GM12878 (cell line): ENCODE data around the gene PRKAB2. TPM values are rescaled to one million over a fixed set of nuclear protein-coding genes. Genes with fewer than 3 reads are reported as not detected.

Source experiments
- ATAC-seq: fragments of 200-7000 bp; cut with Tn5 transposase; 3 replicates; pipeline ENCODE4 v1.9.1; 2020; ENCODE audit warnings: mild to moderate bottlenecking, moderate library complexity
- BruUV-seq: library from RNA; stranded (reverse); fragments of 400-500 nt; replicated peaks from 2 replicates; lab custom pipeline; 2021; lab: Mats Ljungman, UMichigan
- CTCF ChIA-PET: fragments of 300-600 bp; sonication (Branson Sonifier 250); formaldehyde crosslinking; extraction: SDS; loops from one replicate; lab custom pipeline; 2021; ENCODE audit warnings: inconsistent platforms; lab: Yijun Ruan, JAX
- POLR2A ChIA-PET: fragments of 350-600 bp; formaldehyde crosslinking; extraction: SDS; loops from one replicate; lab custom pipeline; 2021; ENCODE audit warnings: inconsistent platforms; lab: Charles Lee
- RAD21 ChIA-PET: fragments of 300-600 bp; sonication (Branson Sonifier 250); formaldehyde crosslinking; loops from one replicate; lab custom pipeline; 2023; ENCODE audit warnings: antibody characterized with exemption; ENCODE audit not compliant: unreplicated experiment; lab: Charles Lee
- SMC1A ChIA-PET: fragments of 300-600 bp; sonication (Branson Sonifier 250); formaldehyde crosslinking; loops from one replicate; lab custom pipeline; 2023; ENCODE audit not compliant: unreplicated experiment, uncharacterized antibody; lab: Charles Lee
- DNase-seq: peaks from one replicate; pipeline ENCODE4 v3.0.0-alpha.2; 2011; ENCODE audit warnings: low read depth, low spot score
- FAIRE-seq: peaks from 3 replicates; lab custom pipeline; 2011; peaks lifted over from hg19 to GRCh38; lab: Jason Lieb, UNC
- H2AFZ ChIP-seq: 2 replicates; pipeline ENCODE4 v1.6.0; 2011; ENCODE audit warnings: low read depth, low read length, control low read depth; ENCODE audit not compliant: control insufficient read depth
- H3K27ac ChIP-seq: 2 replicates; pipeline ENCODE4 v1.5.1; 2011; ENCODE audit warnings: control low read depth; ENCODE audit not compliant: control insufficient read depth, insufficient read depth
- H3K27me3 ChIP-seq, 2 experiments: replicated peaks in 1 of 2; 2 replicates each; pipeline versions ENCODE4 v1.6.0 to v1.6.1; 2011; ENCODE audit warnings: low read length in 1 of 2; ENCODE audit not compliant: control insufficient read depth in 2 of 2, insufficient read depth in 2 of 2
- H3K36me3 ChIP-seq, 2 experiments: 2 replicates each; pipeline ENCODE4 v1.5.1; 2011; ENCODE audit warnings: low read length in 1 of 2; ENCODE audit not compliant: control insufficient read depth in 2 of 2, insufficient read depth in 2 of 2
- H3K4me1 ChIP-seq: 2 replicates; pipeline ENCODE4 v1.6.1; 2011; ENCODE audit warnings: mild to moderate bottlenecking, low read length, moderate library complexity, mixed read lengths; ENCODE audit not compliant: control insufficient read depth, insufficient read depth
- H3K4me2 ChIP-seq: 2 replicates; pipeline ENCODE4 v1.6.0; 2011; ENCODE audit warnings: control low read depth; ENCODE audit not compliant: control insufficient read depth, insufficient read depth
- H3K4me3 ChIP-seq: fragments of 200-600 bp; sonication (generic); 2 replicates; pipeline ENCODE4 v1.5.1; 2016
- H3K79me2 ChIP-seq: 2 replicates; pipeline ENCODE4 v1.6.0; 2011; ENCODE audit warnings: low read length; ENCODE audit not compliant: control insufficient read depth, insufficient read depth
- H3K9ac ChIP-seq: 2 replicates; pipeline ENCODE4 v1.8.0; 2011; ENCODE audit warnings: low read length, control low read depth, mixed read lengths; ENCODE audit not compliant: control insufficient read depth, insufficient read depth
- H3K9me3 ChIP-seq: replicated peaks from 3 replicates; pipeline ENCODE4 v1.5.1; 2011; ENCODE audit warnings: mild to moderate bottlenecking, low read length; ENCODE audit not compliant: control insufficient read depth, insufficient read depth
- H4K20me1 ChIP-seq: 2 replicates; pipeline ENCODE4 v1.6.0; 2011; ENCODE audit not compliant: control insufficient read depth, insufficient read depth
- ATF7 ChIP-seq: fragments of 450-650 bp; IDR thresholded peaks from 2 replicates; pipeline ENCODE4 v1.6.1; 2016; ENCODE audit warnings: low read depth, mild to moderate bottlenecking
- CREM ChIP-seq: IDR thresholded peaks from 2 replicates; pipeline ENCODE4 v1.6.1; 2014; ENCODE audit warnings: antibody characterized with exemption, low read depth
- E2F4 ChIP-seq: IDR thresholded peaks from 2 replicates; pipeline ENCODE4 v1.6.1; 2012; ENCODE audit warnings: low read depth, low read length, improper control_type of control experiment
- ELK1 ChIP-seq: IDR thresholded peaks from 2 replicates; pipeline ENCODE4 v1.6.1; 2012; ENCODE audit warnings: low read depth, low read length, improper control_type of control experiment
- KAT2A ChIP-seq: conservative IDR thresholded peaks from 2 replicates; pipeline ENCODE4 v1.6.1; 2011; ENCODE audit warnings: low read depth, low read length; ENCODE audit not compliant: control insufficient read depth
- LARP7 ChIP-seq: fragments of 450-650 bp; IDR thresholded peaks from 2 replicates; pipeline ENCODE4 v1.6.1; 2017; ENCODE audit warnings: mild to moderate bottlenecking
- MTA3 ChIP-seq: IDR thresholded peaks from 2 replicates; pipeline ENCODE4 v1.6.1; 2012; ENCODE audit warnings: low read length, inconsistent platforms, borderline replicate concordance
- PBX3 ChIP-seq: IDR thresholded peaks from 2 replicates; pipeline ENCODE4 v1.6.1; 2011; ENCODE audit warnings: mild to moderate bottlenecking, low read depth, low read length, moderate library complexity; ENCODE audit not compliant: insufficient replicate concordance
- PML ChIP-seq: IDR thresholded peaks from 2 replicates; pipeline ENCODE4 v1.6.1; 2012; ENCODE audit warnings: low read length, inconsistent platforms
- ZNF217 ChIP-seq: fragments of 450-650 bp; IDR thresholded peaks from 2 replicates; pipeline ENCODE4 v1.6.1; 2017; ENCODE audit warnings: antibody characterized with exemption, mild to moderate bottlenecking
- ZNF274 ChIP-seq: IDR thresholded peaks from one replicate; pipeline ENCODE4 v1.8.0; 2011; ENCODE audit not compliant: insufficient read length, insufficient read depth
- WGBS: methylation state at CpG from one replicate; pipeline ENCODE4 v1.1.6; 2016; ENCODE audit warnings: low lambda C conversion rate; ENCODE audit not compliant: insufficient replicate concordance, insufficient coverage; ENCODE audit errors: missing lambda C conversion rate; 5-methylcytosine and 5-hydroxymethylcytosine counted together
- in situ Hi-C: fragments of 300-500 bp; cut with MboI; formaldehyde crosslinking; loops from 9 replicates; pipeline ENCODE4 v1.14.3; 2018; ENCODE audit warnings: mixed read lengths
- intact Hi-C: fragments of 100-400 bp; cut with micrococcal nuclease; formaldehyde crosslinking; loops from one replicate; pipeline ENCODE4 v1.14.2; 2022; ENCODE audit not compliant: unreplicated experiment
- polyA plus RNA-seq, 11 experiments: library from polyadenylated mRNA; depleted of rRNA in 4 of 11; unstranded in 6 of 11; stranded (reverse) in 5 of 11; fragments of >200 nt; fragmentation: Nextera tagmentation in 4 of 11; fragmentation: Illumina TruSeq in 1 of 11; extraction: Ambion mirVana in 4 of 11; extraction: Trizol in 1 of 11; gene quantifications; 1 replicate in 1 of 11; 2 replicates in 10 of 11; pipeline versions ENCODE4 v1.2.1 to v1.2.3, GENCODE V29; 2011 to 2016; ENCODE audit warnings: inconsistent platforms in 2 of 11, missing spikeins in 2 of 11, low read depth in 1 of 11
- total RNA-seq, 4 experiments: library from RNA; depleted of rRNA in 3 of 4; stranded (reverse); fragments of >200 nt in 3 of 4; fragmentation: Illumina TruSeq in 1 of 4; extraction: Trizol in 1 of 4; gene quantifications; 2 replicates each; pipeline versions ENCODE4 v1.2.1 to v1.2.3, GENCODE V29; 2013 to 2021

The PRKAB2 gene
- total and polyA plus RNA-seq, 10 of the 15 experiments (the other 5 are each of a cell fraction or from before 2014, with no cell fraction given) = 2.2 to 26.4 (median 6.7) TPM

- no peak for TF ChIP-seq PML
- no peak for TF ChIP-seq CREM
- TF ChIP-seq, all 136 proteins: peak for 0
These were observed 43.9 kb upstream of the PRKAB2 start (continued) for GRCh38 chr1:147216124-147216523.

GRCh38 chr1:147215540-147215916, 43.3 kb upstream of the PRKAB2 start:
- Histone ChIP-seq H4K20me1 (no peaks in the 10 kb centered on the region), H3K27ac (no peak overlapping the region), H3K4me3 (no peak overlapping the region), H3K36me3 (no peaks in the 10 kb centered on the region), H2AFZ (no peak overlapping the region), H3K4me2 (no peak overlapping the region), H3K4me1 (no peaks in the 10 kb centered on the region), H3K79me2 (no peaks in the 10 kb centered on the region), H3K9me3 (no peaks in the 10 kb centered on the region), H3K9ac (no peak overlapping the region), H3K27me3 (no peaks in the 10 kb centered on the region)
- TF ChIP-seq KAT2A = no peak
- TF ChIP-seq LARP7 = no peak
- no peak for TF ChIP-seq E2F4
- no peak for TF ChIP-seq MTA3
- TF ChIP-seq ZNF217 = no peak
- no peak for TF ChIP-seq ATF7
- no peak for TF ChIP-seq ZNF274
- TF ChIP-seq ELK1 = no peak
- no peak for TF ChIP-seq PBX3
- SMC1A ChIA-PET = no interaction called here
- no peak for FAIRE-seq
- ATAC-seq = no peak
- intact Hi-C loops (no loop called here), in situ Hi-C loops (no loop called here)
- 64% methylated on average over 2 of the region's 2 CpGs for WGBS
- POLR2A ChIA-PET = no interaction called here
- BruUV-seq = no TSS peak
- RAD21 ChIA-PET = no interaction called here
- no peak for DNase-seq
- CTCF ChIA-PET = no interaction called here
